Spleen (tissue), 7 donors: ENCODE measurements around the gene ST8SIA2.

ENCODE experiments used
- CTCF ChIP-seq, 11 experiments: fragments of 200-600 bp in 7 of 11; fragments of 450-650 bp in 4 of 11; sonication (generic) in 4 of 11; IDR thresholded peaks in 8 of 11; conservative IDR thresholded peaks in 3 of 11; 1 replicate in 7 of 11; 2 replicates in 4 of 11; pipeline versions ENCODE4 v1.4.0 to v1.8.0; 2016 to 2021; ENCODE audit warnings: antibody characterized with exemption in 11 of 11, inconsistent platforms in 4 of 11, mild to moderate bottlenecking in 1 of 11
- POLR2A ChIP-seq, 3 donors: fragments of 450-650 bp; IDR thresholded peaks; one replicate each; pipeline ENCODE4 v1.5.1; 2017; ENCODE audit warnings: antibody characterized with exemption in 3 of 3, mild to moderate bottlenecking in 1 of 3
- donor health status: DM: no; HTN: no; CAD: no; lungs with moderate emphysema.
- donor health status: DM: no; HTN: no; CAD: no.
- donor health status: DM: no; HTN: no; CAD: no.

- TF ChIP-seq POLR2A (IDR thresholded peaks at IDR 0.05) (no peak), CTCF (IDR thresholded peaks at IDR 0.05 in 8 of 11, conservative IDR thresholded peaks at IDR 0.05 in 3 of 11) (no peak)
Observed at GRCh38 chr15:92385096-92385495, 8.6 kb upstream of the ST8SIA2 start.
